H1 (cell line): Measurements from ENCODE around the gene WDR35. TPM values are rescaled to one million over a fixed set of nuclear protein-coding genes. Genes with fewer than 3 reads are reported as not detected.
A peak's percentile ranks its signal among the peaks of the same experiment; 100 is the strongest.

Experiments
- CTCF ChIA-PET: fragments of 300-600 bp; sonication (Branson Sonifier 250); formaldehyde crosslinking; loops from one replicate; lab custom pipeline; 2021; ENCODE audit not compliant: partially characterized antibody; lab: Charles Lee
- POLR2A ChIA-PET: fragments of 300-600 bp; sonication (Branson Sonifier 250); formaldehyde crosslinking; loops from one replicate; lab custom pipeline; 2021; ENCODE audit warnings: inconsistent platforms; ENCODE audit not compliant: partially characterized antibody; lab: Charles Lee
- DNase-seq, 2 experiments: peaks; one replicate each; pipeline versions ENCODE4 v3.0.0 to v3.0.0-alpha.2; 2010 to 2022; ENCODE audit warnings: low spot score in 2 of 2, low read depth in 1 of 2, mixed read lengths in 1 of 2
- FAIRE-seq: peaks from 2 replicates; lab custom pipeline; 2011; peaks lifted over from hg19 to GRCh38; lab: Jason Lieb, UNC
- H2AFZ ChIP-seq: 2 replicates; pipeline ENCODE4 v1.8.1; 2012; ENCODE audit warnings: low read length, inconsistent platforms
- H2AK5ac ChIP-seq: 2 replicates; pipeline ENCODE4 v1.6.1; 2013; ENCODE audit warnings: low read depth, low read length
- H2BK120ac ChIP-seq: replicated peaks from 2 replicates; pipeline ENCODE3; 2013; ENCODE audit warnings: low read depth, low read length, inconsistent platforms
- H2BK12ac ChIP-seq: 2 replicates; pipeline ENCODE4 v1.6.1; 2013; ENCODE audit warnings: low read depth, low read length
- H2BK15ac ChIP-seq: 2 replicates; pipeline ENCODE4 v1.6.1; 2013; ENCODE audit warnings: low read length
- H2BK20ac ChIP-seq: 2 replicates; pipeline ENCODE4 v1.6.1; 2013; ENCODE audit warnings: low read length
- H2BK5ac ChIP-seq: 2 replicates; pipeline ENCODE4 v1.6.1; 2013; ENCODE audit warnings: low read depth, low read length
- H3K14ac ChIP-seq: 2 replicates; pipeline ENCODE4 v1.6.1; 2013; ENCODE audit warnings: inconsistent platforms; ENCODE audit not compliant: insufficient read length
- H3K18ac ChIP-seq: 2 replicates; pipeline ENCODE4 v1.6.1; 2013; ENCODE audit warnings: low read length; ENCODE audit errors: extremely low read depth
- H3K23ac ChIP-seq: 2 replicates; pipeline ENCODE4 v1.6.1; 2013; ENCODE audit warnings: inconsistent platforms; ENCODE audit not compliant: insufficient read length
- H3K23me2 ChIP-seq: 2 replicates; pipeline ENCODE4 v1.6.1; 2013; ENCODE audit warnings: low read depth, low read length
- H3K27ac ChIP-seq: 2 replicates; pipeline ENCODE4 v1.6.1; 2011; ENCODE audit warnings: low read depth, low read length, inconsistent platforms
- H3K27me3 ChIP-seq, 4 experiments: replicated peaks in 1 of 4; 1 replicate in 1 of 4; 2 replicates in 3 of 4; pipeline versions ENCODE4 v1.6.1 to v1.8.1; 2011 to 2013; ENCODE audit warnings: low read length in 3 of 4, mild to moderate bottlenecking in 3 of 4, inconsistent platforms in 2 of 4, mixed read lengths in 2 of 4, moderate library complexity in 1 of 4; ENCODE audit not compliant: control insufficient read depth in 3 of 4, insufficient read depth in 3 of 4; ENCODE audit errors: extremely low read depth in 1 of 4
- H3K36me3 ChIP-seq, 4 experiments: 2 replicates each; pipeline versions ENCODE4 v1.6.1 to v1.8.1; 2011 to 2013; ENCODE audit warnings: mild to moderate bottlenecking in 4 of 4, low read length in 3 of 4, moderate library complexity in 2 of 4, control low read depth in 1 of 4, inconsistent platforms in 1 of 4; ENCODE audit not compliant: insufficient read depth in 4 of 4, control insufficient read depth in 2 of 4
- H3K4ac ChIP-seq: replicated peaks from 2 replicates; pipeline ENCODE3; 2013; ENCODE audit warnings: low read length, low read depth, mixed read lengths, inconsistent platforms; ENCODE audit not compliant: insufficient read length
- H3K4me1 ChIP-seq, 4 experiments: replicated peaks in 1 of 4; 1 replicate in 1 of 4; 2 replicates in 3 of 4; pipeline versions ENCODE4 v1.6.1 to v1.8.1; 2011 to 2013; ENCODE audit warnings: low read length in 3 of 4, inconsistent platforms in 2 of 4, mixed read lengths in 1 of 4; ENCODE audit not compliant: insufficient read depth in 4 of 4, control insufficient read depth in 3 of 4
- H3K4me2 ChIP-seq, 2 experiments: 2 replicates each; pipeline versions ENCODE4 v1.6.1 to v1.8.1; 2011 to 2013; ENCODE audit warnings: low read depth in 2 of 2, low read length in 2 of 2, control low read depth in 1 of 2, inconsistent platforms in 1 of 2, mild to moderate bottlenecking in 1 of 2; ENCODE audit not compliant: insufficient read depth in 1 of 2
- H3K4me3 ChIP-seq, 4 experiments: fragments of 200-600, 300-600 bp in 1 of 4; sonication (generic), shearing (Covaris generic), sonication (Bioruptor Twin) in 1 of 4; 2 replicates each; pipeline versions ENCODE4 v1.5.1 to v1.8.1; 2011 to 2016; ENCODE audit warnings: low read length in 4 of 4, low read depth in 3 of 4, control low read depth in 2 of 4, inconsistent platforms in 2 of 4, mild to moderate bottlenecking in 2 of 4, mixed read lengths in 1 of 4, moderate library complexity in 1 of 4; ENCODE audit not compliant: insufficient read depth in 2 of 4; ENCODE audit errors: extremely low read depth in 1 of 4
- H3K56ac ChIP-seq: replicated peaks from 2 replicates; pipeline ENCODE3; 2013; ENCODE audit warnings: low read depth, mild to moderate bottlenecking, mixed read lengths, low read length, inconsistent platforms; ENCODE audit not compliant: insufficient read length
- H3K79me1 ChIP-seq: 2 replicates; pipeline ENCODE4 v1.6.1; 2013; ENCODE audit warnings: low read depth, low read length, control low read depth
- H3K79me2 ChIP-seq, 2 experiments: 2 replicates each; pipeline versions ENCODE4 v1.6.1 to v1.8.1; 2012 to 2013; ENCODE audit warnings: low read length in 2 of 2, mild to moderate bottlenecking in 2 of 2, inconsistent platforms in 1 of 2; ENCODE audit not compliant: insufficient read depth in 2 of 2, control insufficient read depth in 1 of 2
- H3K9ac ChIP-seq, 4 experiments: replicated peaks in 1 of 4; 1 replicate in 1 of 4; 2 replicates in 3 of 4; pipeline versions ENCODE4 v1.6.1 to v1.8.1; 2011 to 2013; ENCODE audit warnings: low read depth in 3 of 4, low read length in 3 of 4, control low read depth in 2 of 4, mild to moderate bottlenecking in 2 of 4, moderate library complexity in 2 of 4, inconsistent platforms in 1 of 4; ENCODE audit errors: extremely low read depth in 1 of 4
- H3K9me3 ChIP-seq, 2 experiments: 2 replicates each; pipeline versions ENCODE4 v1.6.1 to v1.8.1; 2012 to 2013; ENCODE audit warnings: mild to moderate bottlenecking in 2 of 2, moderate library complexity in 2 of 2, control low read depth in 1 of 2, inconsistent platforms in 1 of 2, low read depth in 1 of 2, low read length in 1 of 2, mixed read lengths in 1 of 2; ENCODE audit not compliant: insufficient read depth in 2 of 2
- H4K20me1 ChIP-seq, 2 experiments: replicated peaks in 1 of 2; 2 replicates each; pipeline versions ENCODE3 to v1.8.1; 2011 to 2013; ENCODE audit warnings: inconsistent platforms in 2 of 2, low read length in 2 of 2, mild to moderate bottlenecking in 1 of 2; ENCODE audit not compliant: insufficient read depth in 2 of 2, control insufficient read depth in 1 of 2
- H4K5ac ChIP-seq: 2 replicates; pipeline ENCODE4 v1.6.1; 2013; ENCODE audit warnings: low read length, low read depth, mixed read lengths, inconsistent platforms; ENCODE audit not compliant: insufficient read length
- H4K8ac ChIP-seq: 2 replicates; pipeline ENCODE4 v1.8.0; 2013; ENCODE audit warnings: mild to moderate bottlenecking, moderate library complexity, low read length, inconsistent platforms; ENCODE audit not compliant: insufficient read depth; ENCODE audit errors: extremely low read depth
- H4K91ac ChIP-seq: replicated peaks from 2 replicates; pipeline ENCODE3; 2013; ENCODE audit warnings: low read length, mixed read lengths, inconsistent platforms; ENCODE audit not compliant: insufficient read length
- CEBPB ChIP-seq: IDR thresholded peaks from 2 replicates; pipeline ENCODE4 v1.6.1; 2012; ENCODE audit warnings: low read depth, low read length
- FOSL1 ChIP-seq: IDR thresholded peaks from 2 replicates; pipeline ENCODE4 v1.6.1; 2011; ENCODE audit warnings: mild to moderate bottlenecking, low read depth, low read length, moderate library complexity; ENCODE audit not compliant: insufficient read depth
- WGBS, 2 experiments: shearing (Covaris generic) in 1 of 2; methylation state at CpG; one replicate each; pipeline versions ENCODE4 v1.1.6 to v1.1.7; 2013 to 2015; ENCODE audit warnings: low lambda C conversion rate in 2 of 2, mixed read lengths in 2 of 2, inconsistent platforms in 1 of 2, low coverage in 1 of 2, missing lambda C conversion rate in 1 of 2; ENCODE audit not compliant: insufficient replicate concordance in 2 of 2, insufficient coverage in 1 of 2, insufficient read length in 1 of 2; ENCODE audit errors: extremely low coverage in 1 of 2, missing lambda C conversion rate in 1 of 2; 5-methylcytosine and 5-hydroxymethylcytosine counted together
- polyA plus RNA-seq, 7 experiments: library from polyadenylated mRNA; depleted of rRNA in 3 of 7; stranded (reverse) in 5 of 7; unstranded in 2 of 7; fragments of >200 nt in 5 of 7; fragments of 200-250 nt in 2 of 7; gene quantifications; 1 replicate in 5 of 7; 2 replicates in 1 of 7; 4 replicates in 1 of 7; pipeline versions ENCODE4 v1.2.1 to v1.2.3, GENCODE V29; 2011 to 2013; ENCODE audit warnings: missing spikeins in 2 of 7, mixed read lengths in 2 of 7
- total RNA-seq: library from RNA; stranded (reverse); fragmentation: NEBNext Ultra II Directional; extraction: Animal tissue kit (Norgen Biotek cat#: 25700); gene quantifications from 2 replicates; pipeline ENCODE4 v1.2.1, GENCODE V29; 2021

Gene WDR35
- total and polyA plus RNA-seq, 2 of the 8 experiments (the other 6 are each of a cell fraction or from before 2014, with no cell fraction given) = 9.0 to 25.5 TPM

DNA sequence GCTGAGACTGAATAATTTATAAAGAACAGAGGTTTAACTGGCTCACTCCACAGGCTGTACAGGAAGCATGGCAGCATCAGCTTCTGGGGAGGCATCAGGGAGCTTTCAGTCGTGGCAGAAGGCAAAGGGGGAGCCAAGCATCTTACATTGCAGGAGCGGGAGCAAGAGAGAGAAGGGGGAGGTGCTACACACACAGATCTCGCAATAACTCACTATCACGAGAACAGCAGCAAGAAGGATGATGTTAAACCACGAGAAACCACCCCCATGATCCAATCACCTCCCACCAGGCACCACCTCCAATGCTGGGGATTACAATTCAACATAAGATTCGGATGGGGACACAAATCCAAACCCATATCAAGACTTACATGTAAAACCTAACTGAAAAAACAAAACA is 40.3 kb upstream of the WDR35 start:
- Histone ChIP-seq H3K9me3 (no peaks in the 10 kb centered on the region), H3K14ac (no peak overlapping the region), H3K27ac (no peak overlapping the region), H3K23ac (no peak overlapping the region), H2BK120ac (no peak overlapping the region), H2AK5ac (no peak overlapping the region), H3K56ac (no peak overlapping the region), H4K20me1 (peaks cover 2 to 6% of the 10 kb centered on the region in 2 experiments), H2BK5ac (no peak overlapping the region), H3K18ac (no peak overlapping the region), H3K4ac (no peak overlapping the region), H4K8ac (no peak overlapping the region), H3K27me3 (no peaks in the 10 kb centered on the region), H3K4me1 (no peaks in the 10 kb centered on the region), H2BK12ac (no peak overlapping the region), H3K4me3 (no peak overlapping the region), H3K23me2 (no peaks in the 10 kb centered on the region), H2BK15ac (no peak overlapping the region), H3K79me1 (no peaks in the 10 kb centered on the region), H4K91ac (no peak overlapping the region), H3K4me2 (no peak overlapping the region), H3K36me3 (peaks cover 16 to 53% (median 31%) of the 10 kb centered on the region in 4 experiments), H2AFZ (no peak overlapping the region), H3K9ac (no peak overlapping the region), H2BK20ac (no peak overlapping the region), H3K79me2 (no peaks in the 10 kb centered on the region), H4K5ac (no peak overlapping the region)
- ChIA-PET CTCF (interaction anchor here (5.6 kb wide), 1 partner anchor 15 kb away, joined by 51 read pairs; no protein-coding TSS in a partner anchor), POLR2A (interaction anchor here (1.6 kb wide), 1 partner anchor 17 kb away, joined by 3 read pairs; no protein-coding TSS in a partner anchor)
- DNase-seq (no peak), FAIRE-seq (no peak)
- 92% methylated on average over 6 of the region's 6 CpGs; no CpG with 5 or more reads in 1 of the 2 experiments for WGBS, 2 experiments
- TF ChIP-seq CEBPB (peak; percentile 85), FOSL1 (no peak)
